ENCODE data around the gene AUTS2.

The AUTS2 gene

GRCh38 chr7:69692611-69693010 is 94.3 kb downstream of the AUTS2 start:
- no peak for DNase-seq

- no peak for DNase-seq
These were observed 94.8 kb downstream of the AUTS2 start for GRCh38 chr7:69693042-69693441.

- DNase-seq: no peak
These were observed 97.8 kb downstream of the AUTS2 start for GRCh38 chr7:69696054-69696591.

- no peak for DNase-seq
These were observed 98.7 kb downstream of the AUTS2 start for GRCh38 chr7:69696686-69697685.

- DNase-seq: no peak
These were observed 100.0 kb downstream of the AUTS2 start for GRCh38 chr7:69698109-69698825.

- DNase-seq: no peak
These were observed 101.7 kb downstream of the AUTS2 start for GRCh38 chr7:69699931-69700330.

- no peak for DNase-seq
These were observed 102.1 kb downstream of the AUTS2 start for GRCh38 chr7:69700331-69700730.

- DNase-seq: no peak
These were observed 103.0 kb downstream of the AUTS2 start for GRCh38 chr7:69701288-69701687.

GRCh38 chr7:69702357-69702756 is 104.1 kb downstream of the AUTS2 start:
- DNase-seq: no peak

GRCh38 chr7:69703099-69703498 is 104.8 kb downstream of the AUTS2 start:
- DNase-seq: no peak

- no peak for DNase-seq
These were observed 107.8 kb downstream of the AUTS2 start for GRCh38 chr7:69706070-69706469.

GRCh38 chr7:69708857-69709256 is 110.6 kb downstream of the AUTS2 start:
- no peak for DNase-seq

- no peak for DNase-seq
These were observed 112.6 kb downstream of the AUTS2 start for GRCh38 chr7:69710768-69711438.

GRCh38 chr7:69714886-69715576 is 116.8 kb downstream of the AUTS2 start:
- no peak for DNase-seq

- no peak for DNase-seq
These were observed 118.9 kb downstream of the AUTS2 start for GRCh38 chr7:69717221-69717620.

GRCh38 chr7:69719717-69720116 is 121.4 kb downstream of the AUTS2 start:
- no peak for DNase-seq

GRCh38 chr7:69722843-69723242 is 124.6 kb downstream of the AUTS2 start:
- DNase-seq: no peak

- no peak for DNase-seq
These were observed 125.4 kb downstream of the AUTS2 start for GRCh38 chr7:69723663-69724062.

- DNase-seq: no peak
These were observed 130.0 kb downstream of the AUTS2 start for GRCh38 chr7:69728304-69728703.

GRCh38 chr7:69732203-69732602 is 133.9 kb downstream of the AUTS2 start:
- DNase-seq: no peak

- no peak for DNase-seq
These were observed 137.3 kb downstream of the AUTS2 start for GRCh38 chr7:69735582-69735981.

- DNase-seq: no peak
These were observed 138.0 kb downstream of the AUTS2 start for GRCh38 chr7:69736126-69736810.

All from SIG-M5 (cell line).